Measurements from ENCODE around the gene PTPN1.

DNA sequence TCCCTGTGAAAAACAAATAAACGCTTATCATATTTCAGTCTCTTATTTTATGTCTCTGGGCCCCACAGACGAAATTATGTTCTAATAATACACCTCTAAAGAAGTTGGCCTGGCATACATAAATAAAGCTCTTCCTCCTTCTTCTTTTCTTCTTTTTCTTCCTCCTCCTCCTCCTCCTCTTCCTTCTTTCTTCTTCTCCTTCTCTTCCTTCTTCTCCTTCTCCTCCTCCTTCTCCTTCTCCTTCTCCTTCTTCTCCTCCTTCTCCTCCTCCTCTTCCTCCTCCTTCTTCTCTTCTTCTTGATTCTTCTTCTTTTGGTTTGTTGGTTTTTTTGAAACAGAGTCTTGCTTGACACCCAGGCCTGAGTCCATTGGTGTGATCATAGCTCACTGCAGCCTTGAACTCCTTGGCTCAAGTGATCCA lies 41.8 kb upstream of the PTPN1 start:
- TF ChIP-seq, protein P1, sequence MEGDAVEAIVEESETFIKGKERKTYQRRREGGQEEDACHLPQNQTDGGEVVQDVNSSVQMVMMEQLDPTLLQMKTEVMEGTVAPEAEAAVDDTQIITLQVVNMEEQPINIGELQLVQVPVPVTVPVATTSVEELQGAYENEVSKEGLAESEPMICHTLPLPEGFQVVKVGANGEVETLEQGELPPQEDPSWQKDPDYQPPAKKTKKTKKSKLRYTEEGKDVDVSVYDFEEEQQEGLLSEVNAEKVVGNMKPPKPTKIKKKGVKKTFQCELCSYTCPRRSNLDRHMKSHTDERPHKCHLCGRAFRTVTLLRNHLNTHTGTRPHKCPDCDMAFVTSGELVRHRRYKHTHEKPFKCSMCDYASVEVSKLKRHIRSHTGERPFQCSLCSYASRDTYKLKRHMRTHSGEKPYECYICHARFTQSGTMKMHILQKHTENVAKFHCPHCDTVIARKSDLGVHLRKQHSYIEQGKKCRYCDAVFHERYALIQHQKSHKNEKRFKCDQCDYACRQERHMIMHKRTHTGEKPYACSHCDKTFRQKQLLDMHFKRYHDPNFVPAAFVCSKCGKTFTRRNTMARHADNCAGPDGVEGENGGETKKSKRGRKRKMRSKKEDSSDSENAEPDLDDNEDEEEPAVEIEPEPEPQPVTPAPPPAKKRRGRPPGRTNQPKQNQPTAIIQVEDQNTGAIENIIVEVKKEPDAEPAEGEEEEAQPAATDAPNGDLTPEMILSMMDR (conservative IDR thresholded peaks at IDR 0.05; ENCODE audit: low read length), result no peak
- no peak for TF ChIP-seq EZH2phosphoT487 (IDR thresholded peaks at IDR 0.05; ENCODE audit: borderline replicate concordance, low read depth, low read length)
